Measurements from ENCODE around the gene FBXO47. TPM values are rescaled to one million over a fixed set of nuclear protein-coding genes. Genes with fewer than 3 reads are reported as not detected.
"Not testable (repeated sequence)": the region's sequence is repeated elsewhere in the genome, so short reads cannot be mapped to it uniquely, and the experiment has no call there.

FBXO47 gene
- total RNA-seq, 1 experiment from 2014 or later = not detected

- no peak overlapping the region for H3K4me3 ChIP-seq (ENCODE audit: low read depth, low read length, poor library complexity, severe bottlenecking)
- no peaks in the 10 kb centered on the region for H3K27me3 ChIP-seq (replicated peaks; ENCODE audit: insufficient read depth, low read depth, low read length, poor library complexity)
- BruUV-seq (replicated peaks) = no TSS peak
- no peaks in the 10 kb centered on the region for H3K36me3 ChIP-seq (ENCODE audit: insufficient read depth, low read length, poor library complexity, severe bottlenecking)
- intact Hi-C loops (cut with micrococcal nuclease; ENCODE audit: unreplicated experiment) = no loop called here
- TF ChIP-seq CTCF (conservative IDR thresholded peaks at IDR 0.05; ENCODE audit: low read depth, low read length) (no peak), EZH2 (IDR thresholded peaks at IDR 0.05; ENCODE audit: borderline replicate concordance, low read depth, low read length, poor library complexity, severe bottlenecking) (no peak)
- H3K27ac ChIP-seq (ENCODE audit: low read depth, low read length, poor library complexity, severe bottlenecking) = no peak overlapping the region
- H3K4me1 ChIP-seq (ENCODE audit: insufficient read depth, low read length, poor library complexity, severe bottlenecking) = no peaks in the 10 kb centered on the region
- ChIA-PET POLR2A (ENCODE audit: low non-redundant PET) (no interaction called here), CTCF (no interaction called here)
- DNase-seq (ENCODE audit: low spot score) = no peak
- no peaks in the 10 kb centered on the region for H3K9me3 ChIP-seq (ENCODE audit: low read depth, low read length, poor library complexity, severe bottlenecking)
Measured at GRCh38 chr17:38912221-38912813, 54.9 kb downstream of the FBXO47 start.

GRCh38 chr17:38911731-38912081 lies 55.5 kb downstream of the FBXO47 start:
- H3K36me3 ChIP-seq (ENCODE audit: insufficient read depth, low read length, poor library complexity, severe bottlenecking); DNase-seq (ENCODE audit: low spot score); H3K27ac ChIP-seq (ENCODE audit: low read depth, low read length, poor library complexity, severe bottlenecking); H3K4me3 ChIP-seq (ENCODE audit: low read depth, low read length, poor library complexity, severe bottlenecking); BruUV-seq (replicated peaks); POLR2A ChIA-PET (ENCODE audit: low non-redundant PET); intact Hi-C loops (cut with micrococcal nuclease; ENCODE audit: unreplicated experiment); H3K4me1 ChIP-seq (ENCODE audit: insufficient read depth, low read length, poor library complexity, severe bottlenecking); CTCF ChIA-PET; H3K27me3 ChIP-seq (replicated peaks; ENCODE audit: insufficient read depth, low read depth, low read length, poor library complexity); H3K9me3 ChIP-seq (ENCODE audit: low read depth, low read length, poor library complexity, severe bottlenecking): not testable (repeated sequence)

- H3K27me3 ChIP-seq (replicated peaks; ENCODE audit: insufficient read depth, low read depth, low read length, poor library complexity) = no peaks in the 10 kb centered on the region
- no peak for TF ChIP-seq EZH2 (IDR thresholded peaks at IDR 0.05; ENCODE audit: borderline replicate concordance, low read depth, low read length, poor library complexity, severe bottlenecking)
- ChIA-PET CTCF (interaction anchor here (0.6 kb wide), 1 partner anchor 242 kb away, joined by 3 read pairs; no protein-coding TSS in a partner anchor), POLR2A (ENCODE audit: low non-redundant PET) (no interaction called here)
- intact Hi-C loops (cut with micrococcal nuclease; ENCODE audit: unreplicated experiment) = no loop called here
- H3K4me1 ChIP-seq (ENCODE audit: insufficient read depth, low read length, poor library complexity, severe bottlenecking) = no peaks in the 10 kb centered on the region
- no peak overlapping the region for H3K27ac ChIP-seq (ENCODE audit: low read depth, low read length, poor library complexity, severe bottlenecking)
- no peaks in the 10 kb centered on the region for H3K36me3 ChIP-seq (ENCODE audit: insufficient read depth, low read length, poor library complexity, severe bottlenecking)
- BruUV-seq (replicated peaks) = no TSS peak
- H3K9me3 ChIP-seq (ENCODE audit: low read depth, low read length, poor library complexity, severe bottlenecking) = no peaks in the 10 kb centered on the region
- no peak for DNase-seq (ENCODE audit: low spot score)
- H3K4me3 ChIP-seq (ENCODE audit: low read depth, low read length, poor library complexity, severe bottlenecking) = no peak overlapping the region
Measured at GRCh38 chr17:38911081-38911730, 56.0 kb downstream of the FBXO47 start.

GRCh38 chr17:38910325-38910724 lies 56.9 kb downstream of the FBXO47 start:
- intact Hi-C loops (cut with micrococcal nuclease; ENCODE audit: unreplicated experiment) = no loop called here
- CTCF ChIA-PET = interaction anchor here (0.6 kb wide), 1 partner anchor 243 kb away, joined by 3 read pairs; no protein-coding TSS in a partner anchor
- Histone ChIP-seq H3K4me1 (ENCODE audit: insufficient read depth, low read length, poor library complexity, severe bottlenecking) (no peaks in the 10 kb centered on the region), H3K4me3 (ENCODE audit: low read depth, low read length, poor library complexity, severe bottlenecking) (no peak overlapping the region), H3K27ac (ENCODE audit: low read depth, low read length, poor library complexity, severe bottlenecking) (no peak overlapping the region), H3K36me3 (ENCODE audit: insufficient read depth, low read length, poor library complexity, severe bottlenecking) (no peaks in the 10 kb centered on the region), H3K9me3 (ENCODE audit: low read depth, low read length, poor library complexity, severe bottlenecking) (no peaks in the 10 kb centered on the region), H3K27me3 (replicated peaks; ENCODE audit: insufficient read depth, low read depth, low read length, poor library complexity) (no peaks in the 10 kb centered on the region)
- no peak for DNase-seq (ENCODE audit: low spot score)
- POLR2A ChIA-PET (ENCODE audit: low non-redundant PET) = no interaction called here
- BruUV-seq (replicated peaks) = no TSS peak
- no peak for TF ChIP-seq CTCF (conservative IDR thresholded peaks at IDR 0.05; ENCODE audit: low read depth, low read length)
- TF ChIP-seq EZH2 (IDR thresholded peaks at IDR 0.05; ENCODE audit: borderline replicate concordance, low read depth, low read length, poor library complexity, severe bottlenecking) = no peak

Data from A673 (cell line).